NB4 (cell line): ENCODE measurements around the gene CDH13.

Experiments used
- DNase-seq: peaks from one replicate; pipeline ENCODE4 v3.0.0; 2010; ENCODE audit warnings: low read depth
- H3K4me3 ChIP-seq: one replicate; pipeline ENCODE4 v1.5.1; 2011; ENCODE audit warnings: mild to moderate bottlenecking, low read depth, low read length, moderate library complexity
- MYC ChIP-seq: IDR thresholded peaks from 2 replicates; pipeline ENCODE4 v1.6.1; 2011; ENCODE audit warnings: low read depth, low read length
- POLR2A ChIP-seq: IDR thresholded peaks from 2 replicates; pipeline ENCODE4 v1.6.1; 2011; ENCODE audit warnings: mild to moderate bottlenecking; ENCODE audit not compliant: insufficient read length; ENCODE audit errors: extremely low read depth
- TF ChIP-seq, protein P1 (sequence below): IDR thresholded peaks from one replicate; pipeline ENCODE4 v1.5.1; 2012; ENCODE audit warnings: low read depth, low read length
- TF ChIP-seq, protein P2 (sequence below): IDR thresholded peaks from 2 replicates; pipeline ENCODE4 v1.6.1; 2011; ENCODE audit warnings: low read depth, low read length

Gene CDH13

DNA sequence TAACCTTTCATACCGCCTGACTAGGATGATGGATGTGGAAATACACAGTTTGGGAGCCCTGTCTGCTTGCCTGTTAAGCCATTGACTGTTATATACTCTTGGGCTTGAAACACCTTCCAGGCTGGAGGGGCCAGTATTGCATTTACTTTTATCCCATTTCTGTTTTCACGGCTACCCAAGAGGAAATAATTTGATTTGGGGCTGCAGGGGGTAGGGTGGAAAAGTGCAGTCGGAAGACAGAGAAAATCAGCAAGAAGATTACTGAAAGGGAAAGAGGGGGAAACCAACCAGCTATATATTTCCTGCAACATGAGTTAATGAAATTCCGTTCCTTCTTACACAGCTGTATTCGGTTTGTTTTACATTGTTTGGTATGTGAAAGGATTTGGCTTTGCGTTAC lies 202.5 kb downstream of the CDH13 start:
- TF ChIP-seq, protein P1, sequence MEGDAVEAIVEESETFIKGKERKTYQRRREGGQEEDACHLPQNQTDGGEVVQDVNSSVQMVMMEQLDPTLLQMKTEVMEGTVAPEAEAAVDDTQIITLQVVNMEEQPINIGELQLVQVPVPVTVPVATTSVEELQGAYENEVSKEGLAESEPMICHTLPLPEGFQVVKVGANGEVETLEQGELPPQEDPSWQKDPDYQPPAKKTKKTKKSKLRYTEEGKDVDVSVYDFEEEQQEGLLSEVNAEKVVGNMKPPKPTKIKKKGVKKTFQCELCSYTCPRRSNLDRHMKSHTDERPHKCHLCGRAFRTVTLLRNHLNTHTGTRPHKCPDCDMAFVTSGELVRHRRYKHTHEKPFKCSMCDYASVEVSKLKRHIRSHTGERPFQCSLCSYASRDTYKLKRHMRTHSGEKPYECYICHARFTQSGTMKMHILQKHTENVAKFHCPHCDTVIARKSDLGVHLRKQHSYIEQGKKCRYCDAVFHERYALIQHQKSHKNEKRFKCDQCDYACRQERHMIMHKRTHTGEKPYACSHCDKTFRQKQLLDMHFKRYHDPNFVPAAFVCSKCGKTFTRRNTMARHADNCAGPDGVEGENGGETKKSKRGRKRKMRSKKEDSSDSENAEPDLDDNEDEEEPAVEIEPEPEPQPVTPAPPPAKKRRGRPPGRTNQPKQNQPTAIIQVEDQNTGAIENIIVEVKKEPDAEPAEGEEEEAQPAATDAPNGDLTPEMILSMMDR: no peak
- TF ChIP-seq MYC: no peak
- no peak for TF ChIP-seq POLR2A
- TF ChIP-seq, protein P2, sequence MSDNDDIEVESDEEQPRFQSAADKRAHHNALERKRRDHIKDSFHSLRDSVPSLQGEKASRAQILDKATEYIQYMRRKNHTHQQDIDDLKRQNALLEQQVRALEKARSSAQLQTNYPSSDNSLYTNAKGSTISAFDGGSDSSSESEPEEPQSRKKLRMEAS: no peak
- no peak overlapping the region for H3K4me3 ChIP-seq
- no peak for DNase-seq

DNA sequence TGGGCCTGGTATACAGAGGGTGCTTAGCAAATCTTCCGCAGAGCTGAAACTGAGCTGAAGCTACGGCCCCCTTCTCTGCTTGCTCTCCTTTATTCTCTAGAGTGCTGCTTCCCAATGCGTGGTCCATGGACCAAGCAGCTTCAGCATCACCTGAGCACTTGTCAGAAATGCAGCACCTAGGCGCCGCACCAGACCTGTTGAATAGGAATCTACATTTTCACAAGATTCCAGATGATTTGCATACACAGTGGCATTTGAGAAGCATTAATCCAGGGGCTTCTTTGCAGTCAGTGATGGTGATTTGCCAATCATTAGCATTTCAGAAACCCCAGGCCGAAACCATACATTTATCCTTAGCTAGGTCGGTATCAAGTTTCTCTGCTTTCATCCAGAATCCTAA lies 204.2 kb downstream of the CDH13 start:
- no peak overlapping the region for H3K4me3 ChIP-seq
- TF ChIP-seq, protein P2: no peak
- no peak for TF ChIP-seq MYC
- TF ChIP-seq, protein P1: no peak
- no peak for TF ChIP-seq POLR2A
- no peak for DNase-seq

DNA sequence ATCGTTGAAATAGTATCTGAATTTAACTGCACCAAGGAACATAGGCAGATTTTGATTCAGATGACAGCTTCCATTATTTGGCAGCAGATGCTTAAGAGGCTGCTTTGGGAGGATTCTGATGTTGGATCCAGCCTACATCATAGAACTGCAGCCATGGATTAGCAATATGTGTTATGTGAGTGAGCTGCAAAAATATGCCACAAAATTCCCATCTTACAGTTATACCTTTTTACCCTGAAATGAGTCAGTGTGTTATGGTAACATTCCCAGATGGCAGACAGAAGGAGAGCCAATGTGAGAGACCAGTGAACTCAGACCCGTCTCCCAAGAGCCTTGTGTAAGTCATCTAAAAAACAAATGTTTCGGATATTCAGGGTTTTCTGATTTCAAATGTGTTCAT lies 206.1 kb downstream of the CDH13 start:
- DNase-seq: no peak
- H3K4me3 ChIP-seq: no peak overlapping the region
- TF ChIP-seq MYC: no peak
- TF ChIP-seq POLR2A: no peak
- TF ChIP-seq, protein P1: no peak
- TF ChIP-seq, protein P2: no peak

DNA sequence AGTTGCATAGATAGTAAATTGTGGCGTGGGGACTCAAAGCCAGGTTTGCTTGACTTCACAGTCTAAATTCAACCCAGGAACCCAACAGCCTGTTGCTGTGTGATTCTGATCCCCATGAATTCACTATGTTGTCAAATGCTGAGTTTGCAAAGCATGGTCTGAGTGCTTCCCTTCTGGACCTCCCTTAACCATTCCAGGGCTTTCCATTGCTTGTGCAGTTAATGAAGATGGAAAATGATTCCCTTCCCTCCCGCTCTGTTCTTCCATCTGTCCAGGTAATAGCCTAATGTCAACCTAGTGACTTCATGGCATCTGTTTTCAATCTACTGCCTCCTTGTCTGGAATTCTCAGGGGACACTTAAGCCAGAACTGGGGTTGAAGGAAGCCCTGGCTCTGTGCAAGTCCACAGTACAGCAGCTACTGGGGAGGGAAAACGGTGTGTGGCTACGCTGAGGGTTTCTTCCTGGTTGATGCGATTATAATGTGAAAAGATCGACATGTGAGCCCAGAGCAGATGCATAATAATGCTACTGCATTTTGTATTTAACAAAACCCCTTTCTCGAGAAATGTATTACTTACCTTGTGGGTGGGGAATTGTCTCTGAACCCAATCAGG lies 206.7 kb downstream of the CDH13 start:
- DNase-seq: no peak
- H3K4me3 ChIP-seq: no peak overlapping the region
- TF ChIP-seq MYC: no peak
- TF ChIP-seq, protein P2: no peak
- no peak for TF ChIP-seq POLR2A
- TF ChIP-seq, protein P1: no peak

DNA sequence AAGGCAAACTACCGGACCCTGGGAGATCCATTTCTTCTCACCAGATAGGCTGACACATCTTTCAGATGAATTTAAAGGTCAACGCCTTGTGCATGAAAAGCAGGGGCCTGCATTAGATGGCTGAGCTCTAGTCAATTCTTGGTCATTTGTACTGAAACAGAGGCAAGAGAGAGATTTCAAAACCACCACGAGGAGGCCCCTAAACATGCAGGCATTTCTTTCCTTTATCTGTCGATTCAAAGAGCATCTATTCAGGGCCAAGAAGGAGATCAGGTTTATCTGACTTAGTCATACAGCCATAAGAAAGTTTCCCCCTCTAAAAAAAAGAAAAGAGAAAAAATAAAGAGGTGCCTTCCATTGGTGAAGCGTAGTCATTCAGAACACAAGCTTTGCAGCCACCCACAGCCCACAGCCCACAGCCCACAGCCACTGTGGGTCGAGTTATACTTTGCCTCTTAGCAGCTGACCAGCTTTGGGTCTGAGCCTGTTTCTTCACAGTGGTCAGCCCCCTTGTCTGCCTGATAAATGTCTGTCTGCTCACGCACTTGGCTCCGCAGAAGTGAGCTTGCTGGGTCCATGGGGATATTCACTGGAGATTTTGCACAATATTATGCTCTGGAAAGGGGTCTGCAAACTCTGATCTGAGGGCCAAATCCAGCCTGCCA lies 207.5 kb downstream of the CDH13 start:
- TF ChIP-seq POLR2A: no peak
- TF ChIP-seq, protein P1: no peak
- TF ChIP-seq, protein P2: no peak
- no peak for TF ChIP-seq MYC
- DNase-seq: no peak
- no peak overlapping the region for H3K4me3 ChIP-seq
